GM19023 (cell line): ENCODE data around the gene KPNB1.

Source experiments
- ATAC-seq: cut with Tn5 transposase; IDR thresholded peaks from one replicate; pipeline ENCODE4 v1.9.1; 2021; ENCODE audit warnings: mild to moderate bottlenecking, moderate library complexity; ENCODE audit not compliant: unreplicated experiment

KPNB1 gene

DNA sequence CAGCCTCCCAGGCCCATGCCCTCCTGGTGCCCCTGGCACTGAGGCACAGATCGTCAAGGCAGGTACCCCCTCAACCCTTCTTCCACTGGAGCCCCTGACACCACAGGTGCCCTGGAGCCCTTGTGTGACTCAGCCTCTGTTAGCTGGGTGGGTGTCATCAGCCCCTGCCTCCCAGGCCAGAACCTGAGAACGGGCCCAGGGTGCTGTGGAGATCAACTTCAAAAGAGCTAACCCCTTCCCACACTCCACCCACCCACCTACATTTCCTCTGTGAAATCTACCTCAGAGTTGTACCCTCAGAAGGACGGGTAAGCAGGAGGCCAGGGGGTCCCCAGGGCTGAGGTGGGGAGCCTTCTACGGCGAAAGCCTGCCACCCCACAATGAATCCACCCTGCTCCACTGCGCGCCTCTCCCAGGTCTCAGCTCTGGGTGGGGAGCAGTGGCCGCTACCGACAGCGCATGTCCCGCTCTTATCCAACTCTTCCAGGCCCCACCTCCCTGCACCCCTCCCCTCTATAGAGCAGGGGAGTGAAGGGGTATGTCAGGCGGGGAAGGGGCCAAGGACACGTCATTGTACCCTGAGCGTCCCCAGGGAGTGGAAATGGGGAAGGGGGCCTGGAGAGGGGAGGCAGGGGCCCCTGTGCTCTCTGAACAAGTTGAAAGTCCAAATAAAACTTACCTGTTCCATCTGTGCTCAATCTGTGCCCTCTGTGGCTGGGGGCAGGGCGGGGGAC is 61.8 kb downstream of the KPNB1 start:
- ATAC-seq: no peak

DNA sequence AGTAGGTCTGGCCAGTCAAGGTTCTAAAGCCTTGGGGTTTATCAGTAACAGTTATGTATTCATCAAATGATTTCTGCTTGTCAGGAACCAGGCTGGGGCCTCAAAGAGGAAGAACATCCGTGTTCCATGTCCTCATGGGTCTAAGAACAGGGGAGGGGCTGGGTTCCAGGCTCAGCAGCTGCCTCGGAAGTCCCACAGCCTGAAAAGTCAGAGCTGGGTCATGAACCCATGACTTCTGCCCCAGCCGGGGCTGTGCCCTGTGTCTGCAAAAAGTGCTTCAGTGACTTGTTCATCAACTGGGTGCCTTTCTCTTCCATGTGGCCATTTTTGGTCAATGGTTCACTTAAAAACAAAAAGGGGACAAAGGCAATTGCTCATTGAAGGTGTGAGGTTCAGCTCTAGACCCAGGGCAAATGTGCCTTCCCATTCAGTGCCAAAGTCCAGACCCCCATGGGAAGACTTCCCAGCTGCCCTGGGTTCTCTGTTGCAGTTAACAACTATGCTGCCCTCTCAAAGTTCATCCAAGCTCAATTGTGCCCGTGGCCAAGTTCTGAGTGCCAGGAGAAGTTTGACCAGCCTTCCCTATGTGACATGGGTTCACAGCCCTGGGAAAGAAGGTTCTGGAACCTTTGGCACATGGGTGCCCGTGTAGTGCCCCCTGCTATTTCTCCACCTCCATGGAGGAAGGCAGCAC is 62.8 kb downstream of the KPNB1 start:
- ATAC-seq: no peak

DNA sequence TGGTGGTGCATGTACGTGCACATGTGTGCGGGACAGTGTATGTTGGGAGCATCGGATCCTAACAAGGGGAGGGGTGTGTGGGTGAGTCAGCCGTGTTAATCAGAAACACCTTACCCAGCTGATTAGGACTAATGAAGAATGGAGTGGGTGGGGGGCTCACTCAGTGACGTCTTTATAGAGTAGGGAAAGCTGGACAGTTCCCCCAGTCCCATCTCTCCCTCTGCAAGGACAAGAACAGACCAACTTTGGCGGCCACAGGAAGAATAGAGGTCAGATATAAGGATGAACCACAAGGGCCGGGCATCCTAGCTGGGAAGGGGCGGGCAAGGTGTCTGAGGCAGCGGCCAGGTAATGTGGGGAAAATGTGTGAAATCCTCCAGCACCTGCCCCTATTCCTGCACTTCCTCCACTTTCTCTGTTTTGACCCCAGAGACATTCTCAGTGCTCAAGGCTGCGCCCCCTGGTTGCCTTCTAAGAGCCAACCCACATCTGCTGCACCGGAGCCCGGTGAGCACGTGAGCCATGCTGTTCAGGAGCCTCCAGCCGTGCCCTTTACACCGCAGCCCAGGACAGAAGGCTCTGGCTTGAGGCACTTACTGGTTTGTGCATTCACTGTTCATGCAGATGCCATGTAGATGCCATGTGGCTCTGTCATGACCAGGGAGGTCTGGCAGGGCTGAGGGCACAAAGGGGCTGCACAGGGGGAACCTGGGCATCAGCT is 64.4 kb downstream of the KPNB1 start:
- ATAC-seq: no peak

DNA sequence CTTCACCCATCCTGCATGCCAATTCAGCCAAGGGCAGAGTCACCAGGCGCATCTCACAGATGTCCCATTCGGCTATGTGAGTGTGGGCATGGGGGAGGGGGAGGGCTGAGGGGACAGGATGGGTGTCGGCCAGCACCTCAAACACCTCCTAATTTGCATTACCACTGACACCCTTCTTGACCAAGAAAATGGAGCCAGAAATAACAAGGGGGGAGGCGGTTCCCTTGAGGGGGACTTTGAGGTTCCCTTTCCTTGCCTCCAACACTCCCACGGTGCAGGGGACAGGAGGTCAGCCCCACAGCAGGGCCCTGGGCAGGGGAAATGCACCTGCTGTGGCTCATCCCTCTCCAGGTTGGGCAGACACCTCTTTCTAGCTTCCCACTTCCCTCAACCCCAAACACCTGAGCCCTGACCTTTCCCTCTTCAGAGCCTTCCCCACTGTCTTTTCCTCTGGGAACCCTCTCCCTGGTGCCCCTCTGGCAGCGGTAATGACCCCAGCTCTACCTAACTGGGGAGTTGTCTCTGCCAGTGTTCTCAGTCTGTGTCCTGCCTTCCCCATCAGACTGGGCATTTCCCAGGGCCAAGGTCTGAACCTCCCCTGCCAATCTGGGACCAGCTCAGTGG is 65.2 kb downstream of the KPNB1 start:
- no peak for ATAC-seq

DNA sequence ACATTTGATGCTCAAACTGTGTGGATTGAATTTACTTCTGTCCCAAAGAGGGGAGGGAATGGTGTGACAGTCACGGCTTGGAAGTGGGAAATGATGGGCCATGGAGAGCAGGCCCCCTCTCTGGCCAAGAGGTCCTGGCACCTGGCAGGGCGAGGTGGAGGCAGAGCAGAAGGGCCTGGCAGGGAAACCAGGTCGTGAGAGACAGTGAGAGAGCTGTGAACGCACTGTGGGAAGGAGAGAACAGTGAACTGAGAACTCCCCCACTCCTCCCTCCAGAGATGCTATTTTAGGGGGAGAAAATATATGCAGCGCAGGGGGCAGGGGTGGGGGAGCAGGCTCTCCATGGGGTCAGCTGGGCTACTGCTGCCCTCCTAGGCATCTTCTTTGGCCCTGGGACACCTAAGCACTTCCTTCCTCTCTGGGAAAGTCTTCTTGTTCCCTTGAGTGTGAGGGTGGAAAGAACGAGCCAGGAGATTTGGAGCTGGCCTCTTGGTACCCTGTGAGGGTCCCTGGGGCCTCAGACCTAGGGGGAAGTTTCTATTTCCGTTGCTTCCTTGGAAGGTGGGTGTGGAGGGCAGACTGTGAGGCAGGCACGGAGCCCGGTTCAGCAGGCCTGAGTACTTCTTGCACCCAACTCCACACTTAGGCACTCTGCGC is 66.1 kb downstream of the KPNB1 start:
- no peak for ATAC-seq

DNA sequence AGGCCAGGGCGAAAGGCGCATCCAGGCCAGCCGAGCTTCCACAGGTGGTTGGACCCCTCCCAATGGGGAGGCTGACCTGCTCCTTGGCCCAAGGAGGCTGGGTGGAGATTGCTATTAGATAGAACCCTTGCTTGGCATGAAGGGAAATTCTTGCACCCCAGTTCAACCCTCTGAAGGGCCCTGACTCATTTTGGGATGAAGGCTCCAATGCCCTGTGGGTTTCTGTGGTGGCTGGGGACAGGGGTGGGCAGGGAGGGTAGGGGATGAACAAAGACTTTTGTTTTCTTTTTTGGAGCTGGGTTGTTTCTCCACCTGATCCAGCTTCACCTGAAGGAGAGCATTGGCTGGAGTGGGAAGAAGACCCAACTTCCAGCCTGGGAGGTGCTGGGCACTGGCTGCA is 66.7 kb downstream of the KPNB1 start:
- ATAC-seq: no peak

DNA sequence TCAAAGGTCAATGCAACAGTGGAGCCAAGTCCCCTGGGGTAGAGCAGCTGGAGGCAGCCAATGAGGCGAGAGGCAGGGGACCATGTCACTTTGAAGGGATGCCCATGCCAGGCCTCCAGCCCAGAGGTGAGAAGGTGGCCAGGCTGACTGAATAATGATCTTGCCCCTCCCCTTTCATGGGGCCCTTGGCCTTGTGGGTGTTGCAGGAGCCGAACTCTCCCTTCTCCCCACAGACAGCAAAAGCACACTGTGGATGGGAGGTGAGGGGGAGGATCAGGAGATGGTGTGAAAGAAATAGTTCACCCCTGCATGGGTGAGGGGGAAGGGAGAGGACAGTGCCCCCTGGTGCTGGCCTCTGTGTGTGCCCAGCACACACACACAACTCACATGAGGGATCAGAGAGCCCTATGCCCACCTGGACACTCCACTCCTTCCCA is 67.6 kb downstream of the KPNB1 start:
- ATAC-seq: no peak

DNA sequence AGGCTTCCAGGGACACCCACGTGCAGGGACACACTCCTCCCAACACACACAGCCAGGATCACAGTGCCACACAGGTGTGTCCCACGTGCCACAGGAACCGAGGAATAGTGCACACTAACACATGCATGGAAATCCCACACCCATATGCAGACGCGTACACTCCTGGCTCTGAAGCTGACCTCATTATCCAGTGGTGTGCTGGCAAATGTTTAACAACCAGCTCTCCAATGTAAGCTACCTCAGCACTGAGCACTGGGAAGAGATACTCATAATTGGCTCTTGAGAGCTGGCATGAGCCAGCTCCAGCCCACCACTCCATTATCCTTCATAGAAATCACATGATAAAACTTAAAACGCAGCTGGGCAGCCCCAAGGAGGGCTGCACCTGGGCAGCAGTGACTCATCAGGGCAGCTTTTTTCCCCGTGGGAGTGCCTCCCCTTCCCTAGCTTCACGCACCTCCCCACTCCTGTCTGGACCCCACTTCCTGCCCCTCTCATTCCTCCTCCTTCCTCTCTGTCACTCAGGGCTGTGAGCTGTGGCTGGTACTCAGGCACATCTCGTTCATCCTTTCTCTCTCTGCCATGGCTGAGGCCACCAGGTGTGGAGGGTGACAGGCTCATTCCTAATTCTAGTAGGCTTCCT is 68.4 kb downstream of the KPNB1 start:
- ATAC-seq: no peak

DNA sequence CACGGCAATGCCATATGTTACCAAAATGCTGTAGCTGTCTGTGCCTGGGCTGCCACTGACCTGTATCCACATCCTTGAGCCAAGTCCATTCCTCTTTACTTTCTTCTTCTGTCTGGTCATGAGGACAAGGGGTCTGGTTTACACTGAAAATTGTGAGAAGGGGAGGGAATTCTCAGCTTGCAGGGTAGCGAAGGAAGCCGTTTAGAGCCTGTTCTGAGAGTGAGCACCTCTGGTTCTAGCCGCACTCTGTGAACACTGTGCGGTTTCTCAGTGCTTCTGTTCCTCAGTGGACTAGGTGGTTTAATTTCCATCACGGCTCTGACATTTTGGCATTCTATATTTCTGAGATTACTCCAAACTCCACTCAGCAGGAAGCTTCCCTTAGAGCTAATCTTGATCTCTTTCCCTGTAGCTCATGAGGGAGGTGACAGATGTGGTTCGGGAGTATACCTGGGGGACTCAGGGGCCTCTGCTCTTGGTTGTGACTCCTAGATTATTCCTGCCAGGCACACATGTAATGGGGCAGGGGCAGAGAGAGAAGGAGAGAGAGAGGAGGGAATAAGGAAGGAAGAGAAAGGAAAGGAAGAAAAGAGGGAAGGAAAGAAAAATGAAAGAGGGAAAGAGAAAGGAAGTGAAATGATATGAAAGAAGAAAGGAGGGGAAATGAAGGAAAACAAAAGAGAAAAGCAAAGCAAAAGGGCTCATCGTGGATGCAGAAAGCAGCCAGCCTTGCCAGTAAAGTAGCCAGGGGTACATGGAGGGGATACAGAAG is 69.1 kb downstream of the KPNB1 start:
- ATAC-seq: no peak

DNA sequence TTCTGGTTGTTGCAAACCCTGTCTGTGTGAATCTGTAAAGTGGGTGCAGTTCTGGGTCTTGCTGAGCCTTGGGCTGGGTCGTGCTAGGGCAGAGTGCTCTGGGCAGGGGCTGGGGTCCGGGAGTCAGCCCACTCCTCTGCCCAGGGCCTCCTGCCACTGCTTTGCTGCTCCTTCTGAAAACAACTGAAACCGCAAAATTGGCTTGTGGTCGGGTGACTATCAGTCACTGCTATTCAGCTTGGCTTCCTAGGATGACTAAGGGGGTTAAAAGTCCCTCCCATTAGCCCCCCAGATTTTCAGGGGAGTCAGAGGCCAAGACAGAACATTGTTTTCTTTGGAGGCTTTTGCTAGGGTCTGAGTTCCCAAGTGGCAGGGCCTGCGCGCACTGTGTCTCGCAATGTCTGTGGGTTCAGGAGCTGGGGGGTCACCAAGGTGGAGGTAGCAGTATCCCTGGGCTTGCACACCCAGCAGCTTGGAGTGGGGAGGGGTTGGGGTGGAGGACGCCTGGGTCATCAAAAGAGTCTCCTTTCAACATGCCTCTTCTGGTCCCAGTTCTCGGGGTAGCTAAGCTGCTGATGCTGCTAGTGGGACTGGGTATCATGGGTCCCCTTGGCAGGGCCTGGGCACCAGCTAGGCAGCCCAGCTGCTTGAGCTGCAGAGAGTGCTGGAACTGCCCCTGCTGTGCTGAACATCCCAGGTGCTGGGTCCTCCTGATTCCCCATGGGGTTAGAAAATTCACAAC is 69.9 kb downstream of the KPNB1 start:
- ATAC-seq: no peak

DNA sequence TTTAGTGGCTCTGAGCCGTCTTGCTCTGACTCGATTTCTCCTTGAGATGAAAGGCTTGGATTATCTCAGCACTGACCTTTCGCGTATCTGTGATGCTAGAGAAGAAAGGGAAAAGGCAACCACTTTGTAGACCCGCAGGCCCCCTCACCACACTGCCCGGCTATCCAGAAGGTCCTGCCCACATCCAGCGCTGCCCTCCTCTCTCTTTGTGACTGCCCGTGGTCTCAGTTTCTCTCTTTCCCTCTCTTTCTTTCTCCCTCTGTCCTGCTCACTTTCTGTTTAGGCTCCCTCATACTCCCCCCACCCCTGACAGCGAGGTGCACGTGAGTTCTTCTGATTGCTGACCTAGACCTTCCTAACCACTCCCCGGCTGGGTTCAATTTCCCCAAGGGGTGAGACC is 70.5 kb downstream of the KPNB1 start:
- ATAC-seq: no peak

DNA sequence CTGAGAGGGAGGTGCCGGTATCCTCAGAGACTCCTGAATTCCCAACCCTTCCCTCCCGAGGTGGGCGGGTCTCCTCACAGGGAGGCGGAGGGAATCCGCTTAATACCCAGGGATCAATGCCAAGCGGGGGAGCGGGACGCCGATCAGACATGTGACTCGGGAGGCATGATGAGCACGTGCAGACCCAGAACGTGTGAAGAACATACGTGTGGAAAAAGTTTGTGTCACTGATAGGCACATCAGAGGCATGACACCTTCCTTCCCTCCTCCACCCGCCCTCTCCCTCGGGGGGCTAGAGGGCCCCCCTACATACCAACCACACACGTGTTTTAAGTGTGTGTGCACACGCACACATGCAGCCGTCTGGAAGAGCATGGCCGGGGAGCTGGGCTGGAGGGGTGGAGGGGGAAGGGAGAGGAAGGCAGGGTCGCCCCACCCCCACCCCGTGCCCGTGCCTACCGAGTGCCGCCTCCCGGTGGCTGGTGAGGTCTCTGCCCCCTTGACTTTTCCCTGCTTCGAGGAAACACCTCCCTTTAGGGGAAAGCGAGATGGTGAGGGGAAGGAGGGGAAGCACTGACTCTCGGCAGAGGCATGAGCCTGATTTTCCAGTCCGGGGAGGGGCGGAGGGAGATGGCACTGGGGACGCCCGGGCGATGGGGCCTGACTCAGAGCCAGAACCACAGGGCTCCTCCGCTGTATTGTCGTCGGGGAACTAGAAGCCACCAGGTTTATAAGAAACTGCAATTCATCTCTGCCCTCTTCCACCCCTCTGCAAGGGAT is 71.2 kb downstream of the KPNB1 start:
- no peak for ATAC-seq

DNA sequence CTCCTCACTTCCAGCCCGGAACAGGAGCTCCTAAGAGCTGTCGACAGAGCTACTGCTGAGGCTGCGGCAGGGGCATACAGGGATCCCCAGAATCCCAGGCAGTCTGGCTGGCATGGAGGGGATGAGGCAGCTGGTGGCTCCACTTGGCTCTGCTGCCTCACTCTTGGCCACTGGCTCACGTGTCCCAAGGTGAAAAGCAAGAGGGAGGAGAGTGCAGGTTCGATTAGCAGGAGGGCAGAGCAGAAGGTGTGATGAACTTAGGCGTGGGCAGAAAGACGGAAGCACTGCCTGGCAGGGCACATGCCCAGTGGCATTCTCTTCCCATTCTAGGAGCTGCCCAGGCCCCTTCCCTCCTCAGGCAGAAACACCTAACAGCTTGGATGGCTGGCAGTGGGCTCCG is 72.0 kb downstream of the KPNB1 start:
- ATAC-seq: no peak

DNA sequence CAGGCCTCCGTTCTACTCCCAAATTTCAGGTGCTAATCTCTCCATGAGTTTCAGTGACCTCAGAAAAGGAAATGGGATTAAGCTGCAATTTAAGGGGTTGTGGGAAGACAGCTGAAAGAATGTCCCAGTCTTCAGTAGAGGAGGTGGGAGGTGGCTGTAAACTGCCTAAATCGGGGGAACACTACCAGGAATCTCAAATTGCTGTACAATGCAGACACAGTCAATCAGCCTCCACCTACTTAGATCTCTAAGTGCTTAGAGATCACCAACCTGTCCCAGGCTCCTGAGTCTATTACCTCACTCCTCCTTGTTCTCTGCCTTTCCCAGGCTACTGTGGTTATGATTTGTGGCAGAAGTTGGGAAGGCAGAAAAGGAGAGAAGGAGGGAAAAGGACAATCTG is 75.0 kb downstream of the KPNB1 start:
- ATAC-seq: no peak

DNA sequence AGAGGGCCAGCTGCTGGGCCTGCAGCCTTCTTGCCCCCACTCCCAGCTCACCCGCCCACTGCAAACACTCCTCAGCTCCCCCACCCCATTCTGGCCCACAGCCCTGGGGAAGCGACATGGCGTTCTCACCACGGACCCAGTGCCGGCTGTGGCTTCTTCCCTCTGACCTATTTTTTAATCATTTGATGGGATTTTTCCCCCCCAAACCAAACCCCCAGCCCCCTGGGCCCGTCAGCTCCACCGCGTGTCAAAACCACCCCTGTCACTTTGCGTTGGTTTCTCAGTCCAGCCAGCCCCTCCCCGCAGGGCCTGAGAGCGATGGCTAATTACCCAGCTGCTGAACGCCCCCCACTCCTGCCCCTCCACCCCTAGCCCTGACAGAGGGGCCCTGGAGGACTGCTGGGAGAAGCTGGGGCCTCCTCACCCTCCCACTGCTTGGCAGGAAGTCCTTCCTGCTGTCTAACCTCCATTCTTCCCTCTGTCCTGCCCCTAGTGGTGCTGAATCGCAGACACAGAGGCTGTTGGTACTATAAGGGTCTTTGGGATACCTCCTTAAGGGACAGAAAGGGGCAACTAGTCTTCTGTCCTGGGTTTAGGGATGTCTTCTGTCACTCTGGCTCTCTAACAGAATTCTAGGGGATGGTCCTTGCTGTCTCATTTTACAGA is 75.9 kb downstream of the KPNB1 start:
- ATAC-seq: no peak

DNA sequence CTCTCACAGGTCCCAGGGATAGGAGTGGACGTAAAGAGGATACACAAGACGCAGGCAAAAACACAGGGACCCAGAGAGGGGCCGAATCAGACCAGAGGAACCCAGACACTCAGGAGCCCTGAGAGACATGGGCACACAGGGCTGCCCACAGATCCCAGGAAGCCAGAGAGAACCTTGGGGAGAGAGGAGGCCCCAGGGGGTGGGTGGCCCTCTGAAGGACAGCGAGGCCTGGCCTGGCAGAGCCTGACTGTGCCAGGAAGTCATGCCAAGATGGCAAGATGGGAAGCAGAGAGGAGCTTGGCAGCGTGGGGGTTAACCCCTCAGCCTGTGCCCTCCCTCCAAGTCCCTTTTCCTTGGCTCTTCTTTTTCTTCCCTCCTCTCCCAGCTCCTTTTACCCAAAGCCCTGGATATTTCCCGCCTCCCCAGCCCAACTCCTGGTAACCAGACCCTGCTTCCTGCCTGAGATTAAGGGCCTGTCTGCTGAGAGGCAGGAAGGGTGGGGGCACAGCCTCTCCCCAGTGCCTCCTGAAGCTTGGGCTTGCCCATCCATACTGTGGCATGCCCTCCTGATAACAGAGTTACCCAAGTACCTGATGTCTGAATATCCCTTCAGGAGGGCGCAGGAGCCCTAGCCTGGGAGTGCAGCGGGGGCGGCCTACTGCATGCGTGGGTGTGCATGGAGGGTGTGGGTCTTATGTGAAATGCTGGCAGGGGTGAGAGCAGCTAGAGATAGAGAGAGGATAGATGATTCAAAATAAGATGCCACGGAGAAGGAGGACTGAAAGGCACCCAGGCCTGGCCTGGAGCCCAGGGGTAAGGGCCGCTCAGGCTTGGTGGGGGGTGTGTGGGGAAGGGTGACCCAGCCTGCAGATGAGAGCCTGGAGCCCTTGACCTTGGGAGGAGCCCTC is 77.3 kb downstream of the KPNB1 start:
- ATAC-seq: no peak

DNA sequence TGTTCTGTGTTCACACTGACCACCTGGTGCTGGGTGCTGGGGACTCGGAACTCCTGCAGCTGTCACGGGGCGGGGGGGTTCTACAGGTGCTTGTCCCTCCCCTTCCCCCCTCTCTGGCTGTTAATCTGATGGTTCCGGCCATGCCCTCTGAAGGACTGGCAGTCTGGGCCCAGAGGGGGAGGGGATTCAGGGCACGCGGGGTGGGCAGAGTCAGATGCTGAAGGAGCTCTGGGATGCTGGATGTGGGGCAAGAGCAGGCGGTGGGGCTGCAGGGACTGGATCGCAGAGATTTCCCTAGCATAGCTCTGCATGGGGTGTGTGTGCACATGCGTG is 78.0 kb downstream of the KPNB1 start:
- no peak for ATAC-seq
